ENCODE results near the gene GAS6. TPM values are rescaled to one million over a fixed set of nuclear protein-coding genes. Genes with fewer than 3 reads are reported as not detected.

GAS6 gene
- total and polyA plus RNA-seq, 12 donors, result 7.1 to 109 (median 82.9) TPM

DNA sequence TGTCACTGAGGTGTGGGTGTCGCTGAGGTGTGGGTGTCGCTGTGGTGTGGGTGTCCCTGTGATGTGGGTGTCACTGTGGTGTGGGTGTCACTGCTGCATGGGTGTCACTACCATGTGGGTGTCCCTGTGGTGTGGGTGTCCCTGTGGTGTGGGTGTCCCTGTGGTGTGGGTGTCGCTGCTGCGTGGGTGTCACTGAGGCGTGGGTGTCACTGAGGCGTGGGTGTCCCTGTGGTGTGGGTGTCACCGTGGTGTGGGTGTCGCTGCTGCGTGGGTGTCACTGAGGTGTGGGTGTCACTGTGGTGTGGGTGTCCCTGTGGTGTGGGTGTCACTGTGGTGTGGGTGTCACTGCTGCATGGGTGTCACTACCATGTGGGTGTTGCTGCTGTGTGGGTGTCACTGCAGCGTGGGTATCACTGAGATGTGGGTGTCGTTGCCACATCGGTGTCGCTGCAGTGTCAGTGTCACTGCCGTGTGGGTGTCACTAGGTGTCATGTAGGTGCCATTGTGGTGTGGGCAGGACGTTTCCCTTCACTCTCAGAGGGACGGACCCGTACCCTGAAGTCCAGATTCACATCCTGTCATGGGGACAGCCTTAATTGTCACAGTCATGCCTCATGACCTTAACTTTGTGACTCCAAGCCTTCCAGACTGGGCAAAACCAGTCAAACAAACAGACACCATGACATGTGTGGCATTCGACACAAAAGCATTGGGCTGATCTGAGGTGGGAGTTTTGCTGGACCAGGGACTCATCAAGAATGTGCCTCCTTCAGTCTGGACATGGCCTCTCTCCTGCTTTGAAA lies 12.7 kb upstream of the GAS6 start:
- no peak overlapping the region for H3K27ac ChIP-seq
- no peak for TF ChIP-seq POLR2A (IDR thresholded peaks at IDR 0.05)
- TF ChIP-seq, protein P1, sequence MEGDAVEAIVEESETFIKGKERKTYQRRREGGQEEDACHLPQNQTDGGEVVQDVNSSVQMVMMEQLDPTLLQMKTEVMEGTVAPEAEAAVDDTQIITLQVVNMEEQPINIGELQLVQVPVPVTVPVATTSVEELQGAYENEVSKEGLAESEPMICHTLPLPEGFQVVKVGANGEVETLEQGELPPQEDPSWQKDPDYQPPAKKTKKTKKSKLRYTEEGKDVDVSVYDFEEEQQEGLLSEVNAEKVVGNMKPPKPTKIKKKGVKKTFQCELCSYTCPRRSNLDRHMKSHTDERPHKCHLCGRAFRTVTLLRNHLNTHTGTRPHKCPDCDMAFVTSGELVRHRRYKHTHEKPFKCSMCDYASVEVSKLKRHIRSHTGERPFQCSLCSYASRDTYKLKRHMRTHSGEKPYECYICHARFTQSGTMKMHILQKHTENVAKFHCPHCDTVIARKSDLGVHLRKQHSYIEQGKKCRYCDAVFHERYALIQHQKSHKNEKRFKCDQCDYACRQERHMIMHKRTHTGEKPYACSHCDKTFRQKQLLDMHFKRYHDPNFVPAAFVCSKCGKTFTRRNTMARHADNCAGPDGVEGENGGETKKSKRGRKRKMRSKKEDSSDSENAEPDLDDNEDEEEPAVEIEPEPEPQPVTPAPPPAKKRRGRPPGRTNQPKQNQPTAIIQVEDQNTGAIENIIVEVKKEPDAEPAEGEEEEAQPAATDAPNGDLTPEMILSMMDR (IDR thresholded peaks at IDR 0.05), result no peak
- DNase-seq, result no peak
- H3K27me3 ChIP-seq, result no peaks in the 10 kb centered on the region
- no peaks in the 10 kb centered on the region for H3K4me1 ChIP-seq (replicated peaks in 1 of 2)
- intact Hi-C loops (cut with DNase I), result no loop called here
- 77 to 91% (median 83%) methylated on average over 4 to 18 of the region's 18 CpGs for WGBS, 4 donors
- H3K36me3 ChIP-seq (replicated peaks in 1 of 2), result no peaks in the 10 kb centered on the region
- H3K9me3 ChIP-seq (replicated peaks in 1 of 3), result no peaks in the 10 kb centered on the region
- H3K4me3 ChIP-seq, result no peak overlapping the region

DNA sequence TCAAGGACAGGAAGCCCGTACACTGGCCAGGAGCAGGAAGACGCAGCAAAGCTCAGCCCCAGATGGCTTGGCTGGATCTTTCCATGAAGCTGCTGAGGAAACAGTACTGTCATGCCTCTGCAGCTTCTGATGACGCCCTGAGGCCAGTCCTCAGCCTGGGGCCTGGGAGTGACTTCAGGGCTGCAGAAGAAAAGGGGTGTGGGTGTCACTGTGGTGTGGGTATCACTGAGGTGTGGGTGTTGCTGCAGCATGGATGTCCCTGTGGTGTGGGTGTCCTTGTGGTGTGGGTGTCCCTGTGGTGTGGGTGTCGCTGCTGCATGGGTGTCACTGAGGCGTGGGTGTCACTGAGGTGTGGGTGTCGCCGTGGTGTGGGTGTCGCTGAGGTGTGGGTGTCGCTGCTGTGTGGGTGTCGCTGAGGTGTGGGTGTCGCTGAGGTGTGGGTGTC lies 12.0 kb upstream of the GAS6 start:
- H3K27me3 ChIP-seq, result no peaks in the 10 kb centered on the region
- no peak for DNase-seq
- no peak overlapping the region for H3K4me3 ChIP-seq
- H3K27ac ChIP-seq, result no peak overlapping the region
- 61 to 83% (median 65%) methylated on average over 9 to 11 of the region's 11 CpGs for WGBS, 4 donors
- no peaks in the 10 kb centered on the region for H3K9me3 ChIP-seq (replicated peaks in 1 of 3)
- intact Hi-C loops (cut with DNase I), result no loop called here
- no peaks in the 10 kb centered on the region for H3K36me3 ChIP-seq (replicated peaks in 1 of 2)
- no peaks in the 10 kb centered on the region for H3K4me1 ChIP-seq (replicated peaks in 1 of 2)
- TF ChIP-seq, protein P1 (IDR thresholded peaks at IDR 0.05), result no peak
- no peak for TF ChIP-seq POLR2A (IDR thresholded peaks at IDR 0.05)

DNA sequence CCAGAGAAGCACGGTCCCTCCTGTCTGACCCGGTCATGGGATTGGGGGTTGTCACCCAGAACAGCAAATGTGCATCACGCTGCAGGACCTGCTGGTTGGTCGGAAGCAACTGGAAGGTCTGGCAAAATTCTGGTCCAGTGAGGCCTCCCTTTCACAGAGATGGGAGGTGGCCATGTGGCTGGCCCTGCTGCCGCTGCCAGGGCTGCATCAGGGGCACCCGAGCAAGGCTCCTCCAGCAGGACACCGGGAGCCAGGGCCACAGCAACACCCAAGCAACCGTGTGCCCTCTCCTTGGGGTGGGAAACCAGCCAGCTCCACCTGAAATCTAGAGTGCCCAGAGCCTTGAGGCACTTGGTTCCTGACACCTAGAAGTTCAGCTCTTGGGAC lies 11.5 kb upstream of the GAS6 start:
- DNase-seq, result no peak
- 83 to 96% (median 85%) methylated on average over 4 to 8 of the region's 8 CpGs; no CpG with 5 or more reads in 1 of the 4 donors for WGBS, 4 donors
- Histone ChIP-seq H3K27ac (no peak overlapping the region), H3K9me3 (replicated peaks in 1 of 3) (no peaks in the 10 kb centered on the region), H3K4me1 (replicated peaks in 1 of 2) (no peaks in the 10 kb centered on the region), H3K4me3 (no peak overlapping the region), H3K36me3 (replicated peaks in 1 of 2) (no peaks in the 10 kb centered on the region), H3K27me3 (no peaks in the 10 kb centered on the region)
- intact Hi-C loops (cut with DNase I), result no loop called here
- TF ChIP-seq, protein P1 (IDR thresholded peaks at IDR 0.05), result no peak
- no peak for TF ChIP-seq POLR2A (IDR thresholded peaks at IDR 0.05)

DNA sequence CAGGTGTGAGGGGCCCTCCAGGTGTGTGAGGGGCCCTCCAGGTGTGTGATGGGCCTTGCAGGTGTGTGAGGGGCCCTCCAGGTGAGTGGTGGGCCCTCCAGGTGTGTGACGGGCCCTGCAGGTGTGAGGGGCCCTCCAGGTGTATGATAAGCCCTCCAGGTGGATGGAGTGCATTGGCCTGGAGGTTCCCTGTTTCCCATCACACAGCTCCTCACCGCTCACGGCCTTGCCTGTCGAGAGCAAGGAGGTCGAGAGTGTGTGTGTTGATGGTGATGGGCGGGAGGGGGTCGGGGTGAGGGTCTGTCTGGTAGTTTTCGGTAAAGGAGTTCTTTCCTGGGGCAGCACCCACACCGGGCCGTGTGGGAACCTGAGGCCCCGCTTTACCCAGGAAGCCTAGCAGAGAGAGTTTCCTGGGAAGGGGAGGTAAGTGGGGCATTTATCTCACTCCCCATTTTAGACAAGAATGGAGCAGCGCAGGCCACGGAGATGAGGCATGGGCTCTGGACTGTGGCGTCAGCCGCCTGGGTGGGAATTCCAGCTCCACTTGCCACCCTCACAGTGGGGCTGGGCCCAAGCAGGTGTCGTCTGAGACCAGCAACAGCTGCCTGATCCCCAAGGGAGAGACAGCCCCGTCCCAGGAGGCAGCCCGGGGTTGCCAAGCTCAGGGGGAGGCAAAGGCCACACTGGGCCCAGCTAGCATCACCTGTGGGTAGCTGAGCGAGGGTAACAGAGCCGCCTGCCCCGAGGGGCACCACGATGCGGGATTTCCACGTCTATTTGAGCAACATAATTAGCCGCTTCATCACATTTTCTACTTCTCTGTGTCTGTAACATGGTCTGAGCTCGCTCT lies 10.9 kb upstream of the GAS6 start:
- Histone ChIP-seq H3K9me3 (replicated peaks in 1 of 3) (no peaks in the 10 kb centered on the region), H3K36me3 (replicated peaks in 1 of 2) (no peaks in the 10 kb centered on the region), H3K4me3 (no peak overlapping the region), H3K27me3 (no peaks in the 10 kb centered on the region), H3K4me1 (replicated peaks in 1 of 2) (no peaks in the 10 kb centered on the region), H3K27ac (no peak overlapping the region)
- no peak for DNase-seq
- TF ChIP-seq, protein P1 (IDR thresholded peaks at IDR 0.05), result no peak
- TF ChIP-seq POLR2A (IDR thresholded peaks at IDR 0.05), result no peak
- intact Hi-C loops (cut with DNase I), result no loop called here
- 84 to 91% (median 87%) methylated on average over 17 to 26 of the region's 26 CpGs for WGBS, 4 donors

Measured in adrenal gland (tissue), 12 donors.